Measurements from ENCODE around the gene MS4A2. TPM values are rescaled to one million over a fixed set of nuclear protein-coding genes. Genes with fewer than 3 reads are reported as not detected.
"Not testable (repeated sequence)": the region's sequence is repeated elsewhere in the genome, so short reads cannot be mapped to it uniquely, and the experiment has no call there.

MS4A2 gene
- total RNA-seq, 1 experiment from 2014 or later, result not detected

DNA sequence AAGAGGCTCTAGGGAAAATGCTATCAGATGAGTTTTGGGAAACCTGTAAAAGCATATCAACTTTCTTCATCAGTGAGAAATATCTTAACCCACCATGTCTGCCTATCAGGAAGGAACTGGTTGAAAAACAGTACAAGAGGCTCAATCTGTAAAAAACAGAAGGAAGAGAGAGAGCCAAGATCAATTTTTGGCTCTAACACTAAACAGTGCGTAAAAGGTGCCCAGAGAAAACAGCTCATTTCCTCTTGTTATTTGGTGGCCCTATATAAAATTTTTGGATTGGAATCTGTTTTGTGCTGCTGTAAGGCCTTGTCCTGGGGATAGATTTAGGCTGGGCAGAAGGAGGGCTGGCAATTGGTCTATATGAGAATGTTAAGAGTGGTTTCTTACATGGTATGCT is 12.1 kb downstream of the MS4A2 start:
- H3K4me3 Mint-ChIP-seq, result no peak overlapping the region
- no peaks in the 10 kb centered on the region for H3K23me2 ChIP-seq (ENCODE audit: insufficient read length, low read depth, low read length, poor library complexity, severe bottlenecking)
- no peak overlapping the region for H2BK20ac ChIP-seq (ENCODE audit: low read depth, low read length, poor library complexity, severe bottlenecking)
- no peak overlapping the region for H3K27ac ChIP-seq (ENCODE audit: insufficient read length, low read depth, low read length)
- H3K27me3 ChIP-seq (ENCODE audit: insufficient read depth, low read length), result no peaks in the 10 kb centered on the region
- DNase-seq, result no peak
- H2BK5ac ChIP-seq (ENCODE audit: insufficient read length, low read length), result no peak overlapping the region
- H2AFZ ChIP-seq (ENCODE audit: low read length), result no peak overlapping the region
- H3K9ac ChIP-seq (ENCODE audit: extremely low read depth, insufficient read length, low read length), result no peak overlapping the region
- H2BK15ac ChIP-seq (ENCODE audit: low read depth, low read length), result no peak overlapping the region
- H3K27me3 Mint-ChIP-seq (ENCODE audit: low read depth), result no peaks in the 10 kb centered on the region
- H3K9me3 ChIP-seq (ENCODE audit: control insufficient read depth, low read depth, low read length), result no peaks in the 10 kb centered on the region
- no peaks in the 10 kb centered on the region for H3K79me1 ChIP-seq (ENCODE audit: insufficient read depth, low read depth, low read length, poor library complexity, severe bottlenecking)
- H4K5ac ChIP-seq (ENCODE audit: insufficient read length, low read depth, low read length), result no peak overlapping the region
- peaks cover 0 to 3% of the 10 kb centered on the region in 2 experiments; a peak in 1 of 4 replicates for H3K4me1 Mint-ChIP-seq
- H2AK5ac ChIP-seq (ENCODE audit: insufficient read length, low read length), result no peak overlapping the region
- WGBS (ENCODE audit: extremely low coverage, insufficient read length, low lambda C conversion rate), result no CpG with 5 or more reads among the region's 1 CpG
- H3K18ac ChIP-seq (ENCODE audit: insufficient read length, low read depth, low read length), result no peak overlapping the region
- TF ChIP-seq, protein P1, sequence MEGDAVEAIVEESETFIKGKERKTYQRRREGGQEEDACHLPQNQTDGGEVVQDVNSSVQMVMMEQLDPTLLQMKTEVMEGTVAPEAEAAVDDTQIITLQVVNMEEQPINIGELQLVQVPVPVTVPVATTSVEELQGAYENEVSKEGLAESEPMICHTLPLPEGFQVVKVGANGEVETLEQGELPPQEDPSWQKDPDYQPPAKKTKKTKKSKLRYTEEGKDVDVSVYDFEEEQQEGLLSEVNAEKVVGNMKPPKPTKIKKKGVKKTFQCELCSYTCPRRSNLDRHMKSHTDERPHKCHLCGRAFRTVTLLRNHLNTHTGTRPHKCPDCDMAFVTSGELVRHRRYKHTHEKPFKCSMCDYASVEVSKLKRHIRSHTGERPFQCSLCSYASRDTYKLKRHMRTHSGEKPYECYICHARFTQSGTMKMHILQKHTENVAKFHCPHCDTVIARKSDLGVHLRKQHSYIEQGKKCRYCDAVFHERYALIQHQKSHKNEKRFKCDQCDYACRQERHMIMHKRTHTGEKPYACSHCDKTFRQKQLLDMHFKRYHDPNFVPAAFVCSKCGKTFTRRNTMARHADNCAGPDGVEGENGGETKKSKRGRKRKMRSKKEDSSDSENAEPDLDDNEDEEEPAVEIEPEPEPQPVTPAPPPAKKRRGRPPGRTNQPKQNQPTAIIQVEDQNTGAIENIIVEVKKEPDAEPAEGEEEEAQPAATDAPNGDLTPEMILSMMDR (conservative IDR thresholded peaks at IDR 0.05), result no peak
- no peak overlapping the region for H3K56ac ChIP-seq (ENCODE audit: insufficient read length, low read depth, low read length)
- no peak overlapping the region for H2BK12ac ChIP-seq (ENCODE audit: insufficient read length, low read depth, low read length)
- no peak overlapping the region for H3T11ph ChIP-seq (ENCODE audit: low read length)
- no peaks in the 10 kb centered on the region for H3K9me3 Mint-ChIP-seq
- no peaks in the 10 kb centered on the region for H3K79me2 ChIP-seq (ENCODE audit: insufficient read depth, low read length)
- H4K8ac ChIP-seq (replicated peaks; ENCODE audit: insufficient read length, low read depth, low read length), result no peak overlapping the region
- H3K23ac ChIP-seq (ENCODE audit: insufficient read length, low read depth, low read length), result no peak overlapping the region
- no peaks in the 10 kb centered on the region for H4K20me1 ChIP-seq (ENCODE audit: control insufficient read depth, insufficient read depth, insufficient read length)
- H3K36me3 Mint-ChIP-seq (ENCODE audit: insufficient read depth in 1 of 3, low read depth in 3 of 3), result no peaks in the 10 kb centered on the region; a peak in 1 of 7 replicates
- H4K91ac ChIP-seq (ENCODE audit: insufficient read length, low read depth, low read length), result no peak overlapping the region
- H3K4ac ChIP-seq (ENCODE audit: low read depth, low read length), result no peak overlapping the region
- H3K4me1 ChIP-seq (ENCODE audit: insufficient read depth, low read length), result no peaks in the 10 kb centered on the region
- H3K14ac ChIP-seq (ENCODE audit: insufficient read depth, low read length), result no peak overlapping the region
- H3K4me2 ChIP-seq (ENCODE audit: insufficient read depth, insufficient read length, low read length), result no peak overlapping the region
- H2BK120ac ChIP-seq (ENCODE audit: low read depth, low read length, poor library complexity, severe bottlenecking), result no peak overlapping the region
- H3K27ac Mint-ChIP-seq, result no peak overlapping the region

DNA sequence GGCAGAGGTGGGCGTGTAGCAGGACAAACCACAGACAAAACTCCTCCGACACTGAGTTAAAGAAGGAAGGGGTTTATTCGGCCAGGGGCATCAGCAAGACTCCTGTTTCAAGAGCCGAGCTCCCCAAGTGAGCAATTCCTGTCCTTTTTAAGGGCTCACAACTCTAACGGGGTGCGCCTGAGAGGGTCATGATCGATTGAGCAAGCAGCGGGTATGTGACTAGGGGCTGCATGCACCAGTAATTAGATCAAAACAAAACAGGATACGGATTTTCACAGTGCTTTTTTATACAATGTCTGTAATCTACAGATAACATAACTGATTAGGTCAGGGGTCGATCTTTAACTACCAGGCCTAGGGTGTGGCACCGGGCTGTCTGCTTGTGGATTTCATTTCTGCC is 12.9 kb downstream of the MS4A2 start:
- H4K5ac ChIP-seq (ENCODE audit: insufficient read length, low read depth, low read length); H3K4me2 ChIP-seq (ENCODE audit: insufficient read depth, insufficient read length, low read length); H3K27ac Mint-ChIP-seq; H3K18ac ChIP-seq (ENCODE audit: insufficient read length, low read depth, low read length); H2BK12ac ChIP-seq (ENCODE audit: insufficient read length, low read depth, low read length); H3K27me3 Mint-ChIP-seq (ENCODE audit: low read depth); H2BK5ac ChIP-seq (ENCODE audit: insufficient read length, low read length); H3K56ac ChIP-seq (ENCODE audit: insufficient read length, low read depth, low read length); H4K8ac ChIP-seq (replicated peaks; ENCODE audit: insufficient read length, low read depth, low read length); H3K79me2 ChIP-seq (ENCODE audit: insufficient read depth, low read length); H3T11ph ChIP-seq (ENCODE audit: low read length); H3K23ac ChIP-seq (ENCODE audit: insufficient read length, low read depth, low read length); H3K27me3 ChIP-seq (ENCODE audit: insufficient read depth, low read length); H3K23me2 ChIP-seq (ENCODE audit: insufficient read length, low read depth, low read length, poor library complexity, severe bottlenecking); H3K14ac ChIP-seq (ENCODE audit: insufficient read depth, low read length); H2AK5ac ChIP-seq (ENCODE audit: insufficient read length, low read length); H3K4me1 ChIP-seq (ENCODE audit: insufficient read depth, low read length); H4K91ac ChIP-seq (ENCODE audit: insufficient read length, low read depth, low read length); H3K9me3 ChIP-seq (ENCODE audit: control insufficient read depth, low read depth, low read length); H3K4me3 Mint-ChIP-seq; H3K9me3 Mint-ChIP-seq; H3K79me1 ChIP-seq (ENCODE audit: insufficient read depth, low read depth, low read length, poor library complexity, severe bottlenecking); DNase-seq; H3K9ac ChIP-seq (ENCODE audit: extremely low read depth, insufficient read length, low read length); H3K4me1 Mint-ChIP-seq; H2BK15ac ChIP-seq (ENCODE audit: low read depth, low read length); H3K36me3 Mint-ChIP-seq (ENCODE audit: insufficient read depth in 1 of 3, low read depth in 3 of 3); H3K4ac ChIP-seq (ENCODE audit: low read depth, low read length); H2BK120ac ChIP-seq (ENCODE audit: low read depth, low read length, poor library complexity, severe bottlenecking); H3K27ac ChIP-seq (ENCODE audit: insufficient read length, low read depth, low read length); H4K20me1 ChIP-seq (ENCODE audit: control insufficient read depth, insufficient read depth, insufficient read length); H2AFZ ChIP-seq (ENCODE audit: low read length); H2BK20ac ChIP-seq (ENCODE audit: low read depth, low read length, poor library complexity, severe bottlenecking): not testable (repeated sequence)
- no CpG with 5 or more reads among the region's 11 CpGs for WGBS (ENCODE audit: extremely low coverage, insufficient read length, low lambda C conversion rate)
